HepG2 (cell line): ENCODE data around the gene CITED2. TPM values are rescaled to one million over a fixed set of nuclear protein-coding genes. Genes with fewer than 3 reads are reported as not detected.
A peak's percentile ranks its signal among the peaks of the same experiment; 100 is the strongest.

Source experiments
- BCL6 ChIP-seq: IDR thresholded peaks from 2 replicates; pipeline ENCODE4 v1.6.1; 2016; ENCODE audit warnings: missing genetic modification reagents, missing compliant biosample characterization
- CC2D1A ChIP-seq: sonication (generic); formaldehyde crosslinking; IDR thresholded peaks from 2 replicates; pipeline ENCODE4 v1.8.1; 2023; ENCODE audit warnings: mild to moderate bottlenecking, missing genetic modification reagents
- KDM2A ChIP-seq: sonication (generic); formaldehyde crosslinking; IDR thresholded peaks from 2 replicates; pipeline ENCODE4 v1.4.0; 2020; ENCODE audit warnings: low read depth, missing genetic modification reagents, borderline replicate concordance
- MZF1 ChIP-seq: sonication (generic); formaldehyde crosslinking; IDR thresholded peaks from 2 replicates; pipeline ENCODE4 v1.8.1; 2023; ENCODE audit warnings: mild to moderate bottlenecking, missing genetic modification reagents, borderline replicate concordance
- PCBP2 ChIP-seq: fragments of 200-400 bp; formaldehyde crosslinking; optimal IDR thresholded peaks from 2 replicates; pipeline ENCODE3; 2018; ENCODE audit warnings: low read length, low read depth; ENCODE audit not compliant: poor library complexity, severe bottlenecking
- REL ChIP-seq: sonication (generic); formaldehyde crosslinking; conservative IDR thresholded peaks from 2 replicates; pipeline ENCODE4 v1.8.0; 2022; ENCODE audit warnings: mild to moderate bottlenecking, missing genetic modification reagents, moderate library complexity
- STAG1 ChIP-seq: sonication (generic); formaldehyde crosslinking; IDR thresholded peaks from 2 replicates; pipeline ENCODE4 v1.4.0; 2020; ENCODE audit warnings: missing genetic modification reagents
- TCF7 ChIP-seq: sonication (generic); IDR thresholded peaks from 2 replicates; pipeline ENCODE4 v1.6.1; 2016; ENCODE audit warnings: antibody characterized with exemption, low read depth
- TRAFD1 ChIP-seq: sonication (generic); formaldehyde crosslinking; IDR thresholded peaks from 2 replicates; pipeline ENCODE4 v1.5.1; 2020; ENCODE audit warnings: missing genetic modification reagents, mild to moderate bottlenecking, borderline replicate concordance
- ZBTB10 ChIP-seq: sonication (generic); formaldehyde crosslinking; IDR thresholded peaks from 2 replicates; pipeline ENCODE4 v1.4.0; 2020; ENCODE audit warnings: missing genetic modification reagents, borderline replicate concordance
- ZBTB21 ChIP-seq: sonication (generic); formaldehyde crosslinking; IDR thresholded peaks from 2 replicates; pipeline ENCODE4 v1.4.0; 2020; ENCODE audit warnings: missing genetic modification reagents
- ZFP62 ChIP-seq: sonication (generic); formaldehyde crosslinking; IDR thresholded peaks from 2 replicates; pipeline ENCODE4 v1.4.0; 2020; ENCODE audit warnings: missing genetic modification reagents
- ZFYVE20 ChIP-seq: sonication (generic); formaldehyde crosslinking; IDR thresholded peaks from 2 replicates; pipeline ENCODE4 v1.8.0; 2023; ENCODE audit warnings: low read depth, mild to moderate bottlenecking, moderate library complexity, missing genetic modification reagents, borderline replicate concordance
- ZHX1 ChIP-seq: sonication (generic); formaldehyde crosslinking; IDR thresholded peaks from 2 replicates; pipeline ENCODE4 v1.8.1; 2022; ENCODE audit warnings: low read depth, mild to moderate bottlenecking, missing genetic modification reagents
- ZNF253 ChIP-seq: sonication (generic); formaldehyde crosslinking; IDR thresholded peaks from 2 replicates; pipeline ENCODE4 v1.8.0; 2022; ENCODE audit warnings: mild to moderate bottlenecking, missing genetic modification reagents, borderline replicate concordance
- ZNF331 ChIP-seq: sonication (generic); formaldehyde crosslinking; IDR thresholded peaks from 2 replicates; pipeline ENCODE4 v1.4.0; 2020; ENCODE audit warnings: missing genetic modification reagents
- ZNF354B ChIP-seq: sonication (generic); formaldehyde crosslinking; IDR thresholded peaks from 2 replicates; pipeline ENCODE4 v1.8.0; 2022; ENCODE audit warnings: mild to moderate bottlenecking, missing genetic modification reagents
- ZNF446 ChIP-seq: sonication (generic); formaldehyde crosslinking; IDR thresholded peaks from 2 replicates; pipeline ENCODE4 v1.5.0; 2020; ENCODE audit warnings: mild to moderate bottlenecking, missing genetic modification reagents
- ZNF451 ChIP-seq: sonication (generic); formaldehyde crosslinking; IDR thresholded peaks from 2 replicates; pipeline ENCODE4 v1.5.0; 2020; ENCODE audit warnings: mild to moderate bottlenecking, missing genetic modification reagents
- ZNF563 ChIP-seq: sonication (generic); formaldehyde crosslinking; IDR thresholded peaks from 2 replicates; pipeline ENCODE4 v1.8.0; 2022; ENCODE audit warnings: mild to moderate bottlenecking, moderate library complexity, missing genetic modification reagents
- ZNF773 ChIP-seq: sonication (generic); formaldehyde crosslinking; IDR thresholded peaks from 2 replicates; pipeline ENCODE4 v1.4.0; 2020; ENCODE audit warnings: missing genetic modification reagents, borderline replicate concordance
- ZNF781 ChIP-seq: sonication (generic); formaldehyde crosslinking; IDR thresholded peaks from 2 replicates; pipeline ENCODE4 v1.5.1; 2020; ENCODE audit warnings: borderline replicate concordance, mild to moderate bottlenecking, missing genetic modification reagents; ENCODE audit errors: not compliant biosample characterization
- polyA plus RNA-seq, 8 experiments: library from polyadenylated mRNA; depleted of rRNA in 3 of 8; stranded (reverse) in 7 of 8; unstranded in 1 of 8; fragments of >200 nt; fragmentation: Illumina TruSeq in 4 of 8; extraction: Trizol in 4 of 8; gene quantifications; 2 replicates each; pipeline versions ENCODE4 v1.2.1 to v1.2.3, GENCODE V29; 2011 to 2016; ENCODE audit warnings: low read depth in 4 of 8, missing spikeins in 1 of 8, mixed read lengths in 1 of 8; ENCODE audit not compliant: insufficient read depth in 1 of 8
- total RNA-seq, 5 experiments: library from RNA; depleted of rRNA; stranded (reverse); fragments of >200 nt; fragmentation: Illumina TruSeq; extraction: Trizol; gene quantifications; 2 replicates each; pipeline ENCODE4 v1.2.3, GENCODE V29; 2016; ENCODE audit warnings: low read depth in 1 of 5

The CITED2 gene
- total and polyA plus RNA-seq, 2 of the 13 experiments (the other 11 are each of a cell fraction or from before 2014, with no cell fraction given): 17.6 to 57.2 TPM

- peak; percentile 96 for TF ChIP-seq ZNF781 (CRISPR knock-in tag)
- no peak for TF ChIP-seq PCBP2
- no peak for TF ChIP-seq ZFYVE20 (CRISPR knock-in tag)
- TF ChIP-seq ZNF773 (CRISPR knock-in tag): peak; percentile 86; the same call in 1 of the 2 replicates
- TF ChIP-seq ZNF253 (CRISPR knock-in tag): peak; percentile 78; the same call in 1 of the 2 replicates
- no peak; the same call in 1 of the 2 replicates for TF ChIP-seq ZNF446 (CRISPR knock-in tag)
- 0 out of 2 replicates have a peak, but pooled peaks have one; percentile 79 for TF ChIP-seq CC2D1A (CRISPR knock-in tag)
- peak; percentile 85; the same call in 1 of the 2 replicates for TF ChIP-seq REL (CRISPR knock-in tag)
- peak; percentile 53; the same call in 1 of the 2 replicates for TF ChIP-seq STAG1 (CRISPR knock-in tag)
- peak; percentile 81 for TF ChIP-seq ZNF354B
- peak; percentile 82; the same call in 1 of the 2 replicates for TF ChIP-seq ZHX1
- TF ChIP-seq KDM2A (CRISPR knock-in tag): peak; percentile 93
- TF ChIP-seq TCF7: no peak
- peak; percentile 95 for TF ChIP-seq ZNF563 (CRISPR knock-in tag)
- 0 out of 2 replicates have a peak, but pooled peaks have one; percentile 31 for TF ChIP-seq MZF1 (CRISPR knock-in tag)
- no peak; the same call in 1 of the 2 replicates for TF ChIP-seq ZNF451
- no peak; the same call in 1 of the 2 replicates for TF ChIP-seq ZBTB10 (CRISPR knock-in tag)
- TF ChIP-seq BCL6 (CRISPR knock-in tag): peak; percentile 87
- TF ChIP-seq TRAFD1: peak; percentile 93; the same call in 1 of the 2 replicates
- TF ChIP-seq ZNF331 (CRISPR knock-in tag): peak; percentile 97
- TF ChIP-seq ZFP62: no peak
- TF ChIP-seq ZBTB21 (CRISPR knock-in tag): 0 out of 2 replicates have a peak, but pooled peaks have one; percentile 39
Observed at GRCh38 chr6:139374357-139375225, at the start of gene CITED2 (continued).
